ENCODE data around the gene C16orf90.
"Not testable (repeated sequence)": the region's sequence is repeated elsewhere in the genome, so short reads cannot be mapped to it uniquely, and the experiment has no call there.

The C16orf90 gene

GRCh38 chr16:3511286-3512180 lies 16.2 kb upstream of the C16orf90 start:
- no peak for DNase-seq

GRCh38 chr16:3510416-3510815 lies 15.1 kb upstream of the C16orf90 start:
- DNase-seq: no peak

GRCh38 chr16:3509470-3509928 lies 14.2 kb upstream of the C16orf90 start:
- no peak for DNase-seq

GRCh38 chr16:3508736-3509135 lies 13.4 kb upstream of the C16orf90 start:
- no peak for DNase-seq

GRCh38 chr16:3503523-3503922 lies 8.2 kb upstream of the C16orf90 start:
- DNase-seq: no peak

- no peak for DNase-seq
These were observed 6.6 kb upstream of the C16orf90 start for GRCh38 chr16:3501783-3502400.

GRCh38 chr16:3501412-3501761 lies 6.1 kb upstream of the C16orf90 start:
- DNase-seq: not testable (repeated sequence)

- DNase-seq: no peak
These were observed 3.7 kb upstream of the C16orf90 start for GRCh38 chr16:3498988-3499387.

- DNase-seq: no peak
These were observed 2.5 kb upstream of the C16orf90 start for GRCh38 chr16:3497771-3498170.

GRCh38 chr16:3496386-3496785 lies 1.1 kb upstream of the C16orf90 start:
- DNase-seq: no peak

GRCh38 chr16:3494386-3494973 lies 809 bp downstream of the C16orf90 start:
- no peak for DNase-seq

- DNase-seq: no peak
These were observed 2.9 kb downstream of the C16orf90 start for GRCh38 chr16:3492356-3492755.

- DNase-seq: no peak
These were observed 4.2 kb downstream of the C16orf90 start for GRCh38 chr16:3490911-3491629.

- no peak for DNase-seq
These were observed 6.5 kb downstream of the C16orf90 start for GRCh38 chr16:3488801-3489200.

GRCh38 chr16:3487521-3488410 lies 7.5 kb downstream of the C16orf90 start:
- DNase-seq: no peak

GRCh38 chr16:3486506-3487215 lies 8.6 kb downstream of the C16orf90 start:
- DNase-seq: no peak

- no peak for DNase-seq
These were observed 9.3 kb downstream of the C16orf90 start for GRCh38 chr16:3485821-3486505.

GRCh38 chr16:3485097-3485745 lies 10.1 kb downstream of the C16orf90 start:
- DNase-seq: no peak

- DNase-seq: no peak
These were observed 10.8 kb downstream of the C16orf90 start for GRCh38 chr16:3484318-3485096.
